Testis (tissue), 3 donors: ENCODE measurements around the gene TBC1D5. TPM values are rescaled to one million over a fixed set of nuclear protein-coding genes. Genes with fewer than 3 reads are reported as not detected.

Source experiments
- DNase-seq: peaks from one replicate; pipeline ENCODE4 v3.0.0-alpha.2; 2019
- H3K27ac ChIP-seq, 2 donors: fragments of 200-600 bp; sonication (generic); one replicate each; pipeline ENCODE4 v1.5.1; 2019
- H3K27me3 ChIP-seq: fragments of 200-600 bp; sonication (generic); one replicate; pipeline ENCODE4 v1.5.1; 2019
- H3K36me3 ChIP-seq: fragments of 200-600 bp; sonication (generic); one replicate; pipeline ENCODE4 v1.5.1; 2017; ENCODE audit warnings: low read depth; ENCODE audit errors: missing control alignments
- H3K4me1 ChIP-seq: fragments of 200-600 bp; sonication (generic); one replicate; pipeline ENCODE4 v1.5.1; 2019
- H3K4me3 ChIP-seq, 2 donors: fragments of 200-600 bp; sonication (generic); one replicate each; pipeline ENCODE4 v1.5.1; 2017 to 2019
- H3K9me3 ChIP-seq: fragments of 200-600 bp; sonication (generic); one replicate; pipeline ENCODE4 v1.5.1; 2017
- CTCF ChIP-seq, 3 experiments: fragments of 450-650 bp in 2 of 3; fragments of 200-600 bp in 1 of 3; sonication (generic) in 1 of 3; IDR thresholded peaks; one replicate each; pipeline ENCODE4 v1.5.1; 2016 to 2019; ENCODE audit warnings: antibody characterized with exemption in 3 of 3, mild to moderate bottlenecking in 2 of 3, moderate library complexity in 1 of 3
- POLR2A ChIP-seq: fragments of 450-650 bp; IDR thresholded peaks from one replicate; pipeline ENCODE4 v1.6.1; 2017; ENCODE audit warnings: antibody characterized with exemption, mild to moderate bottlenecking, moderate library complexity
- WGBS, 2 donors: methylation state at CpG; one replicate each; pipeline ENCODE4 v1.1.5; 2018; 5-methylcytosine and 5-hydroxymethylcytosine counted together
- intact Hi-C: fragments of 100-400 bp; cut with DNase I; formaldehyde crosslinking; loops from one replicate; pipeline ENCODE4 v1.15.1; 2023; ENCODE audit warnings: low total_unique reads
- polyA plus RNA-seq: library from polyadenylated mRNA; stranded (reverse); fragments of 350-450 nt; fragmentation: Illumina TruSeq; extraction: RNeasy Lipid Tissue Mini Kit (QIAGEN cat#74804); gene quantifications from one replicate; pipeline ENCODE4 v1.2.3, GENCODE V29; 2014; ENCODE audit warnings: low read depth, low replicate concordance; ENCODE audit not compliant: insufficient read depth
- total RNA-seq, 2 donors: library from RNA; depleted of rRNA; stranded (reverse); fragments of >200 nt; gene quantifications; one replicate each; pipeline ENCODE4 v1.2.3, GENCODE V29; 2016

Gene TBC1D5
- total and polyA plus RNA-seq, 3 donors from 2014 or later = 47.8 to 98.1 (median 95.4) TPM

- 94 to 97% methylated on average over 2 of the region's 2 CpGs for WGBS, 2 donors
- DNase-seq = no peak
- no peaks in the 10 kb centered on the region for H3K36me3 ChIP-seq
- H3K4me1 ChIP-seq = no peaks in the 10 kb centered on the region
- intact Hi-C loops = no loop called here
- no peak overlapping the region for H3K4me3 ChIP-seq
- H3K27me3 ChIP-seq = no peaks in the 10 kb centered on the region
- no peaks in the 10 kb centered on the region for H3K9me3 ChIP-seq
- TF ChIP-seq POLR2A (no peak), CTCF (IDR thresholded peaks at IDR 0.05) (no peak)
- H3K27ac ChIP-seq = no peak overlapping the region
These were observed 156.8 kb downstream of the TBC1D5 start for GRCh38 chr3:17585394-17586325.

GRCh38 chr3:17584066-17584465 lies 158.4 kb downstream of the TBC1D5 start:
- H3K4me3 ChIP-seq = no peak overlapping the region
- H3K4me1 ChIP-seq = no peaks in the 10 kb centered on the region
- no peak for DNase-seq
- TF ChIP-seq POLR2A (no peak), CTCF (IDR thresholded peaks at IDR 0.05) (no peak)
- intact Hi-C loops = no loop called here
- H3K9me3 ChIP-seq = no peaks in the 10 kb centered on the region
- no peaks in the 10 kb centered on the region for H3K27me3 ChIP-seq
- H3K27ac ChIP-seq = no peak overlapping the region
- no peaks in the 10 kb centered on the region for H3K36me3 ChIP-seq
- WGBS, 2 donors = 92 to 97% methylated on average over 8 of the region's 8 CpGs

GRCh38 chr3:17583530-17583929 lies 158.9 kb downstream of the TBC1D5 start:
- DNase-seq = no peak
- Histone ChIP-seq H3K27me3 (no peaks in the 10 kb centered on the region), H3K4me1 (no peaks in the 10 kb centered on the region), H3K36me3 (no peaks in the 10 kb centered on the region), H3K27ac (no peak overlapping the region), H3K9me3 (no peaks in the 10 kb centered on the region), H3K4me3 (no peak overlapping the region)
- intact Hi-C loops = no loop called here
- WGBS, 2 donors = 93 to 96% methylated on average over 8 of the region's 8 CpGs
- TF ChIP-seq CTCF (IDR thresholded peaks at IDR 0.05) = no peak
- TF ChIP-seq POLR2A = no peak

- no peaks in the 10 kb centered on the region for H3K36me3 ChIP-seq
- H3K4me1 ChIP-seq = no peaks in the 10 kb centered on the region
- TF ChIP-seq CTCF (IDR thresholded peaks at IDR 0.05) = no peak
- no peak for TF ChIP-seq POLR2A
- no peaks in the 10 kb centered on the region for H3K9me3 ChIP-seq
- no peak for DNase-seq
- WGBS, 2 donors = 83 to 89% methylated on average over 4 of the region's 4 CpGs
- intact Hi-C loops = no loop called here
- no peak overlapping the region for H3K4me3 ChIP-seq
- no peaks in the 10 kb centered on the region for H3K27me3 ChIP-seq
- H3K27ac ChIP-seq = no peak overlapping the region
These were observed 160.9 kb downstream of the TBC1D5 start for GRCh38 chr3:17581421-17582080.
